GM19025 (cell line): Measurements from ENCODE around the gene TWIST1.

ENCODE experiments used
- ATAC-seq: cut with Tn5 transposase; IDR thresholded peaks from one replicate; pipeline ENCODE4 v1.9.1; 2021; ENCODE audit warnings: mild to moderate bottlenecking, low read depth, moderate library complexity; ENCODE audit not compliant: unreplicated experiment

Gene TWIST1

GRCh38 chr7:19113855-19114550 lies 3.4 kb downstream of the TWIST1 start:
- ATAC-seq, result no peak

GRCh38 chr7:19113002-19113350 lies 4.5 kb downstream of the TWIST1 start:
- no peak for ATAC-seq

- ATAC-seq, result no peak
Measured at GRCh38 chr7:19112274-19113001, 5.0 kb downstream of the TWIST1 start.

GRCh38 chr7:19111474-19112273 lies 5.8 kb downstream of the TWIST1 start:
- ATAC-seq, result no peak

GRCh38 chr7:19110776-19111175 lies 6.7 kb downstream of the TWIST1 start:
- ATAC-seq, result no peak

GRCh38 chr7:19110026-19110730 lies 7.3 kb downstream of the TWIST1 start:
- no peak for ATAC-seq

- no peak for ATAC-seq
Measured at GRCh38 chr7:19109000-19109946, 8.2 kb downstream of the TWIST1 start.

GRCh38 chr7:19107356-19108146 lies 9.9 kb downstream of the TWIST1 start:
- no peak for ATAC-seq

GRCh38 chr7:19107081-19107355 lies 10.4 kb downstream of the TWIST1 start:
- ATAC-seq, result no peak

- ATAC-seq, result no peak
Measured at GRCh38 chr7:19106241-19107080, 11.0 kb downstream of the TWIST1 start.

GRCh38 chr7:19105546-19105945 lies 11.9 kb downstream of the TWIST1 start:
- ATAC-seq, result no peak

GRCh38 chr7:19104811-19105210 lies 12.6 kb downstream of the TWIST1 start:
- ATAC-seq, result no peak

GRCh38 chr7:19102884-19103283 lies 14.6 kb downstream of the TWIST1 start:
- ATAC-seq, result no peak

GRCh38 chr7:19101909-19102308 lies 15.5 kb downstream of the TWIST1 start:
- ATAC-seq, result no peak

GRCh38 chr7:19101472-19101871 lies 16.0 kb downstream of the TWIST1 start:
- no peak for ATAC-seq

- ATAC-seq, result no peak
Measured at GRCh38 chr7:19099924-19100323, 17.5 kb downstream of the TWIST1 start.

GRCh38 chr7:19099194-19099593 lies 18.2 kb downstream of the TWIST1 start:
- ATAC-seq, result no peak

- ATAC-seq, result no peak
Measured at GRCh38 chr7:19098510-19098909, 18.9 kb downstream of the TWIST1 start.
